GM19099 (cell line): ENCODE data around the gene TSC2.

Experiments used
- POLR2A ChIP-seq: IDR thresholded peaks from 3 replicates; pipeline ENCODE4 v1.6.1; 2011; ENCODE audit warnings: low read depth; ENCODE audit not compliant: insufficient read length; ENCODE audit errors: extremely low read depth

TSC2 gene

DNA sequence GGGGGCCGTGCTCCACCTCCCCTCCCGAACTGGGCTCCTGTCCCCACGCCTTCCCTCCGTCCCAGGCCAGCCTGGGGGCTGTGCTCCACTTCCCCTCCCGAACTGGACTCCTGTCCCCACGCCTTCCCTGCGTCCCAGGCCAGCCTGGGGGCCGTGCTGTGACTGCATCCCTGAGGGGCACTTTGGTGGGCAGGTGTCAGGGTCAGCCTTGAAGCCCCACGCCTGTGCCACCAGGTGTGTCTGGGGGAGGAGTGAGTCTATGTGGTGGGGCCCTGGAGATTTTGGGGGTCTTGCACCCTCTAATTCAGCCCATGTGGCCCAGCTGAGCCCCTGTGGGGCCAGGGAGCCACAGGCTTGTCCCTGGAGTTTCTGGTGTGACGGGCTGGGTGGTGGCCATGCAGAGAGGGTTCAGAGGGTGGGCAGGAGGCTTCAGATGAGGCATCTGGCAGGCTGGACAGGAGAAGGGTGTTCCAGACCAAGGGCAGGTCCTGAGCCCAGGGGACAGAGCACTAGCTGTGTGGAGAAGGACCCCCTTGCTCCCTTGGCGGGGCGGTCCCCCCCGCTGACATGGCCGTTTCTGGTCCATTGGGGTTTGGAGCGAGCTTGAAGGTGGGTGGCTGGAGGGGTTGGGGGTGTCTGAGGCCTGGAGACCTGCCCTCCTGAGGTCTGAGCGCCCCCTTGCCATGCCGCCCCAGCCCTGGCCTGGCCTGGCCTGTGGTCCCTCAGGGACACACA lies 12.9 kb upstream of the TSC2 start:
- TF ChIP-seq POLR2A, result no peak

DNA sequence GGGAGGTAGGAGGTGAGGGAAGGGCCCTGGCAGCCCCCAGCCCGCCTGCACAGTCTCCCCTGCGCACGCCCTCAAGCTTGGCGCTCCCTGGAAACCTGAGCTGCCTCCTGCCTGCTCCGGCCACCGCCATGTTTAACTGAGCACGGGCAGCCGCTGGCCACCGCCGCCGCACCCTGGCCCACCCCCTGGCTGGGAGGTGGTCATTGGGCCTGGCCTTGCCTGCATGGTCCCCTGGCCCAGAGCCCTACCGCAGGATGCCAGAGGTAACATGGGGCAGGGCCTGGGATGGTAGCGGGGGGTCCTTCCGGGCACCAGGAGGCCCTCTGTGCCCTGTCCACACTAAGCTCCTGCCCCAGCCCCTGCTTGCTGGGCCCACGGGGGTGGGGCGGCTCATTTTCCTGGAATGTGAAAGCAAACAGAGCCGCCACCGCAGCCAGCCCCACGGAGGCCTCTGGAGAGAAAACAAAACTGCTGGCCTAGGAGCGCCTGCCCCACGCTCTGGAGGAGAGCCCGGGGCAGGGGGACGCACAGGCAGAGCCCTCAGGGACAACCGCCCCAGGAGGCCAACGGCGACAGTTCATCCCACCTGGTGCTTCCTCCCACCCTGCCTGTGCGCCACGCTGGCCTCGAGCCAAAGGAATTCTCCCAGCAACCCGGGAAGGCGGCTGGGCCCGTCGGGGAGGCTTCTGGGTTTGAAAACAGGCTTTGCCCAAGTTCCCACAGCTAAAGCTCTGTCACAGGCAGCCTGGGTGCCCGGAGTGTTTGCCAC lies 12.2 kb upstream of the TSC2 start:
- TF ChIP-seq POLR2A, result no peak

DNA sequence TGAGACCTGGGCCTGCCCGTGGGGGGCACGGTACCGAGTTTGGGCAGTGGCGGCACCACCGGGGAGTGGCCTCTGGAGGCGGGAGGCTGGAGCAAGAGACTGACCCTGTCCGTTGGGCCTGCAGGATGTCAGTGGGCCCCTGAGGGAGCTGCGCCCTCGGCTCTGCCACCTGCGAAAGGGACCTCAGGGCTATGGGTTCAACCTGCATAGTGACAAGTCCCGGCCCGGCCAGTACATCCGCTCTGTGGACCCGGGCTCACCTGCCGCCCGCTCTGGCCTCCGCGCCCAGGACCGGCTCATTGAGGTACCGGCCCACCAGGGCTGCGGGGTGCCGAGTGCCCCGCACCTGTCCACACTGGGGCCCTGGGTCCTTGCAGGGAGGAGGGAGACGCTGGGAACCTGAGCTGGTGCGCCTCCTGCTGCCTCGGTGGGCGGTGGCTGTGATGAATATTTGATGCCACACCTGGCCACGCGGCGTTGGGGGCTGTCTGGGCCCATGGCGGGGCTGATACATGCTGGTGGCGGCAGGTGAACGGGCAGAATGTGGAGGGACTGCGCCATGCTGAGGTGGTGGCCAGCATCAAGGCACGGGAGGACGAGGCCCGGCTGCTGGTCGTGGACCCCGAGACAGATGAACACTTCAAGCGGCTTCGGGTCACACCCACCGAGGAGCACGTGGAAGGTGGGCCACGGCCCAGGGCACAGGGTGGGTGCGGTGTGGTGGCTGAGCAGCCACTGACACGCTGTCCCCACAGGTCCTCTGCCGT lies 11.4 kb upstream of the TSC2 start:
- TF ChIP-seq POLR2A, result no peak

DNA sequence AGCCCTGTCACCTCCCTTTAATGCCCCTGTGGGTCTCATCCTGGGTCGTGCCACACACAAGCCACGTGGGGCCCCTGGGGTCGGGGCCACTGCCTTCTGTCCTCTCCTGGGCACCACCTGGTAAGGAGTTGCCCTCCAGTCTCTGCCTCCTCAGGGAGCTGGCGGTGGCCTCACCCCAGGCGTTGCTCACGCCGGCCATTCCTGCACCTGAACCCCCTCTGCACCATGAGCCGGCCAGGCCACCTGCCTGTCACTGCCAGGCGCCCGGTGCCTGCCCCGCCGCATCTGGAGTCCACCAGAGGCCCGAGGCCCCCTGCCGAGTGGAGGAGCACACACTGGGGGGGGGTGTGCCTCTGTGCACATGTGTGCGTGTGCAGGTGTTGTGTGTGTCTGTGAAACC lies 10.7 kb upstream of the TSC2 start:
- TF ChIP-seq POLR2A, result no peak

DNA sequence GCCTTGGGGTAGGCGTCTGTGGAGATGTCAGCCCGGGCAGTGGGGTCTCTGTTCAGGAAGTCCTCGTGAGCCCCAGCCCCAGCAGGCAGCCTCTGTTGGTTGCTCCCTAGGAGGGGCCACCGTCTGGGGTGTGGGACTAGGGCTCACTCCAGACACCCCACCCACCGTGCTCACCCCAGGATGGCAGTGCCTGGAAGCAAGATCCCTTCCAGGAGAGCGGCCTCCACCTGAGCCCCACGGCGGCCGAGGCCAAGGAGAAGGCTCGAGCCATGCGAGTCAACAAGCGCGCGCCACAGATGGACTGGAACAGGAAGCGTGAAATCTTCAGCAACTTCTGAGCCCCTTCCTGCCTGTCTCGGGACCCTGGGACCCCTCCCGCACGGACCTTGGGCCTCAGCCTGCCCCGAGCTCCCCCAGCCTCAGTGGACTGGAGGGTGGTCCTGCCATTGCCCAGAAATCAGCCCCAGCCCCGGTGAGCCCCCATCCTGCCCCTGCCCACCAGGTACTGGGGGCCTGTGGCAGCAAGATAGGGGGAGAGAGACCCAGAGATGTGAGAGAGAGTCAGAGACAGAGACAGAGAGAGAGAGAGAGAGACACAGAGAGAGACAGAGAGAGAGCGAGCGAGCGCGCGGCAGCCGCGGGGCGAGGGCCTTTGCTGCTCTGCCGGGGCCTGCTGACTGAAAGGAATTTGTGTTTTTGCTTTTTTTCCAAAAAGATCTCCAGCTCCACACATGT lies 10.0 kb upstream of the TSC2 start:
- no peak for TF ChIP-seq POLR2A

DNA sequence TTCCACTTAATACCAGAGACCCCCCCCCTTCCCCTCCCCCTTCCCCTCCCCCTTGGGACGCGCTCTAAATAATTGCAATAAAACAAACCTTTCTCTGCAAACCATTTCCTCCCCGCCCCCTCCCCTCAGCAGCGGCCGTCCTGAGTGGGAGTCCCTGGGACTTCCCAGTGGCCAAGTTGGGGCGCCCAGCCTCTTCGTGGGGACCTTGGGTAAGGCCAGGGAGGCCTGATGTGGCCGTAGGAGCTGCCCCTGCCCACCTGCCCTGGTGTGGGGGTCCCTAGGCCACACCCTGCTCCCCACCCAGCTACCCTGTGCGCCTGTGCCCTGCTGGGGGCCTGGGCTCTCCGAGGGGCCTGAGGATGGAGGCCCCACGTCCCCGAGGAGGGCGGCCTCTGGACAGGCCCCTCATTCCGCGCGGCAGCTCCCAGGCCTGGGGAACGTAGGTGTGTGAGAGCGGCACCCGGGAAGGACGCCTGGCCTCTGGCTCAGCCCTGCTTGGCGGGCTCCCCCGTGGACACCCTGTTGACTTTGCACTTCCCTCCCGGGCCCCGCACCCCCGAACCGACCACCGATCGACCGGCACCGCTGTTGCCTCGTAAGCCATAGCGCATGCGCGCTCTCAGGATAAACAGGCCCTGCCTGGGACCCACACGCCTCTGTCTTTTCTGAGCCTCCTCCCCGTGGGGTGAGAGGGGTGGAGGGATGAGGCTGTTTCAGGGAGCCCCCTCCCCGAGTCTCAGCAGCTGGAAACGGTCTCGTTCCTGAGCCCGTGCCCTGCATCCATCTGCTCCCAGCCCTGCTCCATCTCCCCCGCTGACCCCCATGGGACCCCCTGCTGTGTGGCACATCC lies 9.2 kb upstream of the TSC2 start:
- TF ChIP-seq POLR2A, result no peak

DNA sequence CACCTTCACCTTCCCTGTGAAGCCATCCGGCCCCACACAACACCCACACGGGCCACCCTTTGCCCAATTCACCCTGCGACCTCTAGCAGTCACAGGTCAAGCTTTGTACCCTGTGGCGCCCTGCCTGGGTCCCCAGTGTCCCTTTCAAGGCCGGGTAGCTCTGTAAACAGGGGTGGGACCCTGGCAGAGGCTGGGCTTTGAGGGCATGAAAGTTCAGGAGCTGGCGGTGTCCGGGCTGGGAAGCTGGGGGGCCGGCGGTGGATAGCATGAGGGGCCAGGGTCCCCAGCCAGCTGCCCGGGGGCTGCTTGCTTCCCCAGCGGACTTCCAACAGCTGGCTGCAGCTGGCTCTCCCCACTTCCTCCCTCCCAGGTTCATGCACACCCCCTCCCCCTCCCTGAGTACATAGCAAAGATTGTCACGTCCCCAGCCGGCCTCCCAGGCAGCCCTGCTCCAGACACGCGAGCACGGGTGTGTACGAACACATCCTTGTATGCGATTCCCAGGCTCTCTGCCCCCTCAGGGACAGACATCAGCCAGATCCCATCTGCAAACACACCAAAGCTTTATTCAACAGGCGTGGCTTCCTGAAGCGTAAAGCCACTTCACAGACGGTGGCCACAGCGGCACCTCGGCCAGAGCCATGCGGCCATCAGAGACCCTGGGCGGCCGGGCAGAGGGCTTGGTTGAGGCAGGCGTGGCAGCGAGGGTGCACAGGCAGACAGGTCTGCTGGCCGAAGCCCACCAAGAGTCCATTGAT lies 8.3 kb upstream of the TSC2 start:
- no peak for TF ChIP-seq POLR2A

DNA sequence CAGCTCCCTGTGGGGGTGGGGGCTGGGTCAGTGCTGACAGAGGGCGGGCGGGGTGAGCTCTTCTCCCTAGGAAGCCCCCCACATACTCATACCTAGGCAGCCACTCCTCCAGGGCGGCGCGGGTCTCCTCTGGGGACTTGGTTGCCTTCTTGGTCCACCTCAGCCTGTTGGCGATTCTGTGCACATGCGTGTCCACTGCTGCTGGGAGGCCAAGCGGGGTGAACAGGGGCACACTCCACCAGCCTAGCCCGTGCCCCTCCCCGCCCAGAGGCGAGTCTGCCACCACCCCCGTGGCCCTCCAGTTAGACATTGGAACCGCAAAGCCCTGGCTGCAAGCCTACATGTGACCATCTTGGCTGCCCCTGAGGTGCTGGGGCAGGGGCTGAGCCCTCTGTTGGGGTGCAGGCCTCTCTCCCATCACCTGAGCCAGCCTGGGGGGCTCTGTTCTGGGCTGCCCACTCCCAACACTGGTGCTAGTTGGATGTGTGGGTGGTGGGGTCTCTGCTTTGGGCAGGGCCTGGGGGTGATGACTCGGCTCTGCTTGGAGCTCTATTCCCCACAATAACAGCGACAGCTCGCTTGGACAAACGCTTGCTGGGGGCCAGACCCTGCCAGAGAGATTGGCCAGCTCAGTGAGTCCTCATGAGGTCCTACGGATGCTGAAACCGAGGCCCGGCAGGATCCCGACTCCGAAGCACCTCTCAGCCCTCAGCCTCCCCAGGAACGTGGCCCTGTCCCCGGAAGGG lies 7.6 kb upstream of the TSC2 start:
- TF ChIP-seq POLR2A, result no peak

DNA sequence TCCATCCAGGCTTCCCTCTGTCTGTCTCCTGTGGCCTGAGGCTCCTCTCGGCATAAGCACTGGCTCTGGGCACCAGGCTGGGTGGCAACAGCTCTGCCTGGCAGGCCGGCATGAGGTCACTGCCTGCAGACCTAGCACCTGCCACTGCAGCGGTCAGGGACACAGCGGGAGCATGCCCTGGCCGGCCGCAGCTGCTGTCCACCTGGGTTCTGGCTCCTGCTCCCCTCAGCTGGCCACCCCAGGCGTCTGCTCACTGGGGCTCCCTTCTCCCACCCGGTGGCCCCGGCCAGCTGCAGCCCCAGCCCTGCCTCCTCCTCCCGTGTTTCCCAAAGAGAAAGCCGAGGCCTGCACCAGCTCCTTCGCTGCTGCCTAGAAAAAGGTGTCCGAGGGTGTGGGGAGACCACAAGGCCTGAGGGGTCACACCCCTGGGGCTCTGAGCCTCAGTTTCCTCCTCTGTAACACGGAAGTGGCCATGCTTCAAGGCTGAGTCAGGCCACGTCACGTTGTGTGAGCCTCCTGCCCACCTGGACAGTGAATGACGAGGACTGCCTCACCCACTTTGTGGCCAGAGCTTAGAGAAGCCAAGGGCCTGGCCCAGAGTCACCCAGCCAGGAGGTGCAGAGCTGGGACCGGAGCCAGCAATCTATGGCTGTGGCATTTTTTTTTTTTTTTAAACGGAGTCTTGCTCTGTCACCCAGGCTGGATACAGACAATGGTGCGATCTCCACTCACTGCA lies 6.8 kb upstream of the TSC2 start:
- no peak for TF ChIP-seq POLR2A

DNA sequence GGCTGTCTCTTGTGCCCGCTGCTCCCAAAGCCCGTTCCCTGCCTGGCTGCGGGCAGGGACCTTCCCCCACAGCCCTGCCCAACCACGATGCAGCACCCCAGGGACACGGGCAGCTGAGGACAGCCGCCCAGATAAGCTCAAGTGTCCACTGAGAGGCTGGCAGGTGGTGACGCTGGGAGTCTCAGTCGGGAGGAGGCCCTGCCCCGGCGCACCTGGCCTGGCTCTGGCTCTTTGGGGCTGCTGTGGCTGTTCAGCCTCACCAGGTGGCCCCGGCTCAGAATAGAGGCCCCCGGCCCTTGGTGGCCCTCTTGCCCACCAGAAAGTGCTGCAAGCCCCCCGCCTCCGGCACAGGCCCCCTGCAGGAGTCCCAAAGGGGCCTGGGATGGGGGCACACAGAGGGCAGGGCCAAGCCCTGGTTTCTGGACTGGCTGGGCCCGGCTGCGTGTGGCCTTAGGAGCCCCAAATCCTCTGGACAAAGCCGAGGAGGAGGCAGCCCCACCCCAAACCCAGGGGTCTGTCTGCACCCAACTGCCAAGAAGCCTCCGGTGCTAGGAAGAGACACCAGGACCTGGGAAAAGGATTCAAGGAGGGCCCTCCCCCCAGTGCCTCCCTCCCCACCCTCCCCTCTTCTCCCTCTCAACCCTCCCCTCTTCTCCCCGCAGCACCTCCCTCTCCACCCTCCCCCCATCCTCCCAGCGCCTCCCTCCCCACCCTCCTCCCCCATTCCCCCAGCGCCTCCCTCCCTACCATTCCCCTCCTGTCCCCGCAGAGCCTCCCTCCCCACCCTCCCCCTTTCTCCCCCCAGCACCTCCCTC lies 5.4 kb upstream of the TSC2 start:
- TF ChIP-seq POLR2A, result no peak

DNA sequence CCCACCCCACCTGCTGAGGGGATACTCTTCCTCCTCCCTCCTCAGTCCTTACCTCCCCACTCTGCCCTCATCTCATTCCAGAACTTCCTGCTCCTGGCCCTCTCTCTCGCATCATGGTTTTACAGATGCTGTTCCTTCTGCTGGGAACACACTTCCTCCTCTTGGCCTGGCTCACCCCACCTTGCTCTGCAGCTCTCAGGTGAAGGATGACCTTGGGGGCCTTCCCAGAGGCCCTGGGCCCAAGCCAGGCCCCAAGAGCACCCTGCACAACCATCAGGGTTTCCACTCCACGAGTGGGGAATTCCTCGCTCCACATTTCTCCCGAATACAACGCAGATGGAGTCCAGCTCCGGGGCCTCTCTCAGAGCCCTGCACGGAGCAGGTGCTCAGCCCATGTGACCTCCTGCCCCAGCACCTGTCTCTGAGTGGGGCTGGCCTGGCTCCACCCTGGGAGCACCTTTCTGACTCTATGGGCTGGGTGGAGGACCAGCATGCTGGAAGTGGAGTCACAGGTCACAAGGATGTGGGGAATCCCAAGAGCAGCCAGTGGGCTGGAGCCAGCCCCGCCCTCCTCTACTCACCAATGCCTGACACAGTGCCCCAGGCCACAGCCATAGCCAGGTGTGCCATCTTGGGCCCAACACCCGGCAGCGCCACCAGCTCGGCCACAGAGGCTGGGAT lies 4.7 kb upstream of the TSC2 start:
- no peak for TF ChIP-seq POLR2A
